Measurements from ENCODE around the gene TAPT1.

TAPT1 gene

DNA sequence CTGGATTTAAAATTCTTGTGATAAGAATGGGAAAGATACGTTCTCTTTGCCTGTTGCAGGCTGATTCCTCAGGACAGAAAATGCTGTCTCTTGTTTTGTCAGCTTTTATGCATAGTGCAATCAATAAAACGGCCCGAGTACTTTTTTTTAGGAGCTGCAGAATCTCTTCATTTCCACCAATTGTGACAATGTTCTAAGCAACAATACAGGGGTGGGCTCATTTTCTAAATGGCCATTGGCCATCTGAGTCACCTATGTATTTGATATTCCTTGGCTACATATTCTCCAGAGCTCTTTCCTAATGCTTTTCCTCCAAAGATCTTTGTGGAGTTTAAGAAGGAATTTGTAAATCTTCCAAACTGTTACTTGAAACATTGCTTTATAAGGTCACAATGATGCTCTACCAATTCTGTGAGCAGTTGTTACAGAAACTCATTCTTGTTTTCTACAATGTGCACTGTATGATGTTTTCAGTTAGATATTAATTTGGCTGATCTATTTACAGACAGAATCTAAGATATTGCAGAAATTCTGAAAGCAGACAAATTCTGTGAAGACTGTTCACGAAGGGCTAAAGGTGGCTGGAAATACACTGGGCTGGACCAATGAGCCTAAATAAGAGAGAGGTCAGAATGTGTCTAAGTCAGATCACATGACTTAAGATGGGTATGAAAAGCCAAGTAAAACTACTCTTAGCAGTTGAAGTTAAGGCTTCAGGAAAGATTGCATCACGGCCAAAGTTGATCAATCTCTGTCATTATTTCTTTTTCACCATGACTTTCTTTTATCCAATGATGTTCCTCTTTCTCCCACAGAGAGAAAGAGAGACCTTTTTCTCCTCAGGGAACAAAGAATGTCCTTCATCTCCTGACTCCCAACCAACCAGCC is 33.4 kb downstream of the TAPT1 start:
- TF ChIP-seq CTCF (IDR thresholded peaks at IDR 0.05; ENCODE audit: low read depth, low read length) = no peak
- no peak overlapping the region for H3K4me3 ChIP-seq (ENCODE audit: low read depth, low read length)

- TF ChIP-seq CTCF (IDR thresholded peaks at IDR 0.05; ENCODE audit: low read depth, low read length) = no peak
- no peak overlapping the region for H3K4me3 ChIP-seq (ENCODE audit: low read depth, low read length)
These were observed 34.2 kb downstream of the TAPT1 start for GRCh38 chr4:16192057-16192456.

- no peak for TF ChIP-seq CTCF (IDR thresholded peaks at IDR 0.05; ENCODE audit: low read depth, low read length)
These were observed 38.8 kb downstream of the TAPT1 start for GRCh38 chr4:16187455-16187854.

GRCh38 chr4:16186986-16187385 is 39.3 kb downstream of the TAPT1 start:
- H3K4me3 ChIP-seq (ENCODE audit: low read depth, low read length) = no peak overlapping the region
- TF ChIP-seq CTCF (IDR thresholded peaks at IDR 0.05; ENCODE audit: low read depth, low read length) = no peak

More at GRCh38 chr4:16187455-16187854, 38.8 kb downstream of the TAPT1 start:
- no peak overlapping the region for H3K4me3 ChIP-seq (ENCODE audit: low read depth, low read length)

- no peak overlapping the region for H3K4me3 ChIP-seq (ENCODE audit: low read depth, low read length)
- no peak for TF ChIP-seq CTCF (IDR thresholded peaks at IDR 0.05; ENCODE audit: low read depth, low read length)
These were observed 42.7 kb downstream of the TAPT1 start for GRCh38 chr4:16183604-16184003.

DNA sequence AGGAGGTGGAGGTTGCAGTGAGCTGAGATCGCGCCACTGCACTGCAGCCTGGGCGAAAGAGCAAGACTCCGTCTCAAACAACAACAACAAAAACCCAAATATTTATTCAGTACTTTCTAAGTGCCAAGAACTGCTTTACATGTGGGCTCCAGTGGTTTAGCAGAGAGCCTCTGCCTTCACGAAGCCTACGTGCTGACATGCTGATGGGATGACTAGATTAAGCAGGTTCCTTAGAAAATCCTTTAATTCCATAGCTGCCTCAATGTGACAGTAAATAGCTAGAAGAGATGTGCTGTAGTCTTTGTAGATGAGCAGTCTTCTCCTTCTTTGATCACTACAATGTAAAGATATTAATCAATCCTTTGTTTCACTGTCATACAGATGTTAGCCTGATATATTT is 49.6 kb downstream of the TAPT1 start:
- no peak for TF ChIP-seq CTCF (IDR thresholded peaks at IDR 0.05; ENCODE audit: low read depth, low read length)
- no peak overlapping the region for H3K4me3 ChIP-seq (ENCODE audit: low read depth, low read length)

- H3K4me3 ChIP-seq (ENCODE audit: low read depth, low read length) = no peak overlapping the region
- TF ChIP-seq CTCF (IDR thresholded peaks at IDR 0.05; ENCODE audit: low read depth, low read length) = no peak
These were observed 54.4 kb downstream of the TAPT1 start for GRCh38 chr4:16171831-16172230.
